HG03565 (cell line): ENCODE data around the gene CDC23.
"Not testable (repeated sequence)": the region's sequence is repeated elsewhere in the genome, so short reads cannot be mapped to it uniquely, and the experiment has no call there.

Experiments used
- ATAC-seq: cut with Tn5 transposase; IDR thresholded peaks from one replicate; pipeline ENCODE4 v1.9.1; 2021; ENCODE audit warnings: mild to moderate bottlenecking, moderate library complexity; ENCODE audit not compliant: unreplicated experiment

The CDC23 gene

GRCh38 chr5:138213161-138214029, at the start of gene CDC23:
TSS of gene CDC23 (minus strand) at chr5:138213323. CDS start at chr5:138213312, 11 bp downstream.
- peak; percentile 92 for ATAC-seq

GRCh38 chr5:138258704-138259292, 45.7 kb upstream of the CDC23 start:
- no peak for ATAC-seq

- ATAC-seq, result no peak
These were observed 44.5 kb upstream of the CDC23 start for GRCh38 chr5:138257583-138257982.

- ATAC-seq, result no peak
These were observed 39.8 kb upstream of the CDC23 start for GRCh38 chr5:138252944-138253343.

- ATAC-seq, result not testable (repeated sequence)
These were observed 34.7 kb upstream of the CDC23 start for GRCh38 chr5:138247800-138248199.

- ATAC-seq, result no peak
These were observed 33.7 kb upstream of the CDC23 start for GRCh38 chr5:138246822-138247221.

- no peak for ATAC-seq
These were observed 33.2 kb upstream of the CDC23 start for GRCh38 chr5:138246334-138246733.

- ATAC-seq, result no peak
These were observed 32.6 kb upstream of the CDC23 start for GRCh38 chr5:138245717-138246116.

- ATAC-seq, result no peak
These were observed 30.7 kb upstream of the CDC23 start for GRCh38 chr5:138243794-138244193.

- no peak for ATAC-seq
These were observed 28.8 kb upstream of the CDC23 start for GRCh38 chr5:138241688-138242571.

- no peak for ATAC-seq
These were observed 27.7 kb upstream of the CDC23 start for GRCh38 chr5:138240650-138241385.

GRCh38 chr5:138238034-138238433, 24.9 kb upstream of the CDC23 start:
- ATAC-seq, result no peak

- no peak for ATAC-seq
These were observed 21.5 kb upstream of the CDC23 start for GRCh38 chr5:138234651-138235050.

- no peak for ATAC-seq
These were observed 20.2 kb upstream of the CDC23 start for GRCh38 chr5:138233280-138233679.

- ATAC-seq, result no peak
These were observed 18.0 kb upstream of the CDC23 start for GRCh38 chr5:138230981-138231589.

GRCh38 chr5:138230261-138230660, 17.1 kb upstream of the CDC23 start:
- ATAC-seq, result no peak

GRCh38 chr5:138229387-138229786, 16.3 kb upstream of the CDC23 start:
- ATAC-seq, result no peak

- no peak for ATAC-seq
These were observed 13.8 kb upstream of the CDC23 start for GRCh38 chr5:138226910-138227309.

GRCh38 chr5:138224712-138225111, 11.6 kb upstream of the CDC23 start:
- ATAC-seq, result no peak

- ATAC-seq, result no peak
These were observed 10.4 kb upstream of the CDC23 start for GRCh38 chr5:138223532-138223931.
